ENCODE measurements around the gene KIF13A. TPM values are rescaled to one million over a fixed set of nuclear protein-coding genes. Genes with fewer than 3 reads are reported as not detected.

The KIF13A gene
- total RNA-seq, 2 experiments from 2014 or later = 0.91 to 1.4 TPM

DNA sequence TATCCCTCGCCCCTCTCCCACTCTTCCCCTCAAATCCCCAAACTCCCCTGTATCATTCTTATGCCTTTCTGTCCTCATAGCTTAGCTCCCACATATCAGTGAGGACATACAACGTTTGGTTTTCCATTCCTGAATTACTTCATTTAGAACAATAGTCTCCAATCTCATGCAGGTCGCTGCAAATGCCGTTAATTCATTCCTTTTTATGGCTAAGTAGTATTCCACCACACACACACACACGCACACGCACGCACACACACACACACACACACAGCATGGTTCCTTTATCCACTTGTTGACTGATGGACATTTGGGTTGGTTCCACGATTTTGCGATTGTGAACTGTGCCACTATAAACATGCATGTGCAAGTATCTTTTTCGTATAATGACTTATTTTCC is 112.7 kb downstream of the KIF13A start:
- Histone ChIP-seq H3K9me3 (ENCODE audit: control insufficient read depth in 1 of 2, insufficient read depth in 1 of 2, low read length in 2 of 2) (no peaks in the 10 kb centered on the region), H3K27ac (ENCODE audit: low read depth in 1 of 2, low read length in 2 of 2) (no peak overlapping the region), H3K36me3 (ENCODE audit: insufficient read depth, low read length) (no peaks in the 10 kb centered on the region), H3K27me3 (ENCODE audit: control insufficient read depth in 1 of 2, insufficient read depth in 2 of 2, low read length in 2 of 2) (no peaks in the 10 kb centered on the region), H3K4me1 (ENCODE audit: insufficient read depth, low read length) (no peaks in the 10 kb centered on the region), H3K4me3 (ENCODE audit: low read length) (no peak overlapping the region)
- ATAC-seq (ENCODE audit: poor library complexity) (no peak), DNase-seq (no peak)
- no peaks in the 10 kb centered on the region for H3K9me3 Mint-ChIP-seq
- H3K36me3 Mint-ChIP-seq (ENCODE audit: low read depth) = no peaks in the 10 kb centered on the region
- POLR2A ChIA-PET = no interaction called here
- no peaks in the 10 kb centered on the region for H3K4me1 Mint-ChIP-seq (ENCODE audit: low read depth)
- H3K27ac Mint-ChIP-seq = no peak overlapping the region
- TF ChIP-seq, protein P1, sequence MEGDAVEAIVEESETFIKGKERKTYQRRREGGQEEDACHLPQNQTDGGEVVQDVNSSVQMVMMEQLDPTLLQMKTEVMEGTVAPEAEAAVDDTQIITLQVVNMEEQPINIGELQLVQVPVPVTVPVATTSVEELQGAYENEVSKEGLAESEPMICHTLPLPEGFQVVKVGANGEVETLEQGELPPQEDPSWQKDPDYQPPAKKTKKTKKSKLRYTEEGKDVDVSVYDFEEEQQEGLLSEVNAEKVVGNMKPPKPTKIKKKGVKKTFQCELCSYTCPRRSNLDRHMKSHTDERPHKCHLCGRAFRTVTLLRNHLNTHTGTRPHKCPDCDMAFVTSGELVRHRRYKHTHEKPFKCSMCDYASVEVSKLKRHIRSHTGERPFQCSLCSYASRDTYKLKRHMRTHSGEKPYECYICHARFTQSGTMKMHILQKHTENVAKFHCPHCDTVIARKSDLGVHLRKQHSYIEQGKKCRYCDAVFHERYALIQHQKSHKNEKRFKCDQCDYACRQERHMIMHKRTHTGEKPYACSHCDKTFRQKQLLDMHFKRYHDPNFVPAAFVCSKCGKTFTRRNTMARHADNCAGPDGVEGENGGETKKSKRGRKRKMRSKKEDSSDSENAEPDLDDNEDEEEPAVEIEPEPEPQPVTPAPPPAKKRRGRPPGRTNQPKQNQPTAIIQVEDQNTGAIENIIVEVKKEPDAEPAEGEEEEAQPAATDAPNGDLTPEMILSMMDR (IDR thresholded peaks at IDR 0.05) = no peak
- no peak overlapping the region for H3K4me3 Mint-ChIP-seq
- CTCF ChIA-PET = no interaction called here
- intact Hi-C loops (cut with DNase I, micrococcal nuclease) = no loop called here
- H3K27me3 Mint-ChIP-seq = peaks cover 16% of the 10 kb centered on the region

DNA sequence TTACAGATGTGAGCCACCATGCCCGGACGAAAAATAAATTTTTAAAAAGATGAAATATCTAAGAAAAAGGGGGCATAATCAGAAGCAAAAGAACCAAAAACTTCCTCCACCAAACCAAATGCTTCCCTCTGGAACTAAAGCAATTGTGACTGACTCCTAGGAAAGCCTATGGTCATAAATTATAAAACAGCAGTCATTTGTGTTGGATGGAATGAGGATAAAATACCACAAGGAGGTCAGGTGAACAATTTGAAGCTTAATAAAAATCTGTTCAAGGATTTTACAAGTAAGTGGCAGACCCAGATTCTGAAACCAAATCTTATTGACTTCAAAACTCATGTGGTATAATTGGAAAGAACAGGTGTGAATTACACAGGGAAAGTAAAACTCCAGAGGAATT is 114.5 kb downstream of the KIF13A start:
- POLR2A ChIA-PET = no interaction called here
- no peaks in the 10 kb centered on the region for H3K36me3 Mint-ChIP-seq (ENCODE audit: low read depth)

DNA sequence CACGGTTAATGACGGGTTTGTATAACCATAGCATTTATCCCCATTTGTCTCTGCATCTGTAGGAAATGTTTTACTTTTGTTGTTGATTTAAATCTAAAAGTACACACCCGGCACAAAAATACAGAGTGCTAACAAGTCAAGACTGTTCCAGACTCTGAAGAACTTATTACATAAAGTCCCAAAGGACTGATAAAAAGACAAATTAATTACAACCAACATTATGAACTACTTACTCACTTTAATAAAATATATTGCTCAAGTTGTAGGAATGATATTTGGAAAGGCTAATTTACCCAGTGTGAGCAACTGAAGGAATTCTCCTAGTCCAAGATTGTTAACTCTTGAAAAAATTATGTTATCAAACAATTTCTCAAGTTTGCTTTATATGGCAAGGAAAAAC is 115.6 kb downstream of the KIF13A start:
- ChIA-PET POLR2A (no interaction called here), CTCF (no interaction called here)
- ATAC-seq (ENCODE audit: poor library complexity) (no peak), DNase-seq (no peak)
- intact Hi-C loops (cut with DNase I, micrococcal nuclease) = no loop called here
- Mint-ChIP-seq H3K4me1 (ENCODE audit: low read depth) (no peaks in the 10 kb centered on the region), H3K36me3 (ENCODE audit: low read depth) (no peaks in the 10 kb centered on the region), H3K27me3 (peaks cover 10% of the 10 kb centered on the region), H3K27ac (no peak overlapping the region), H3K4me3 (no peak overlapping the region), H3K9me3 (no peaks in the 10 kb centered on the region)
- TF ChIP-seq, protein P1 (IDR thresholded peaks at IDR 0.05) = no peak
- Histone ChIP-seq H3K36me3 (ENCODE audit: insufficient read depth, low read length) (no peaks in the 10 kb centered on the region), H3K4me1 (ENCODE audit: insufficient read depth, low read length) (no peaks in the 10 kb centered on the region), H3K27ac (ENCODE audit: low read depth in 1 of 2, low read length in 2 of 2) (no peak overlapping the region), H3K4me3 (ENCODE audit: low read length) (no peak overlapping the region), H3K27me3 (ENCODE audit: control insufficient read depth in 1 of 2, insufficient read depth in 2 of 2, low read length in 2 of 2) (peaks cover 0 to 2% of the 10 kb centered on the region in 2 experiments), H3K9me3 (ENCODE audit: control insufficient read depth in 1 of 2, insufficient read depth in 1 of 2, low read length in 2 of 2) (no peaks in the 10 kb centered on the region)

More for the DNA sequence above, 114.5 kb downstream of the KIF13A start:
- DNase-seq = no peak
- H3K27ac ChIP-seq (ENCODE audit: low read depth in 1 of 2, low read length in 2 of 2) = no peak overlapping the region
- intact Hi-C loops (cut with DNase I, micrococcal nuclease) = no loop called here
- no peaks in the 10 kb centered on the region for H3K4me1 ChIP-seq (ENCODE audit: insufficient read depth, low read length)
- CTCF ChIA-PET = no interaction called here
- H3K4me3 Mint-ChIP-seq = no peak overlapping the region
- peaks cover 9% of the 10 kb centered on the region for H3K27me3 Mint-ChIP-seq
- H3K4me3 ChIP-seq (ENCODE audit: low read length) = no peak overlapping the region
- H3K4me1 Mint-ChIP-seq (ENCODE audit: low read depth) = no peaks in the 10 kb centered on the region
- H3K9me3 ChIP-seq (ENCODE audit: control insufficient read depth in 1 of 2, insufficient read depth in 1 of 2, low read length in 2 of 2) = no peaks in the 10 kb centered on the region
- TF ChIP-seq, protein P1 (IDR thresholded peaks at IDR 0.05) = no peak
- ATAC-seq (ENCODE audit: poor library complexity) = no peak
- H3K27me3 ChIP-seq (ENCODE audit: control insufficient read depth in 1 of 2, insufficient read depth in 2 of 2, low read length in 2 of 2) = peaks cover 0 to 2% of the 10 kb centered on the region in 2 experiments
- no peaks in the 10 kb centered on the region for H3K36me3 ChIP-seq (ENCODE audit: insufficient read depth, low read length)
- no peaks in the 10 kb centered on the region for H3K9me3 Mint-ChIP-seq
- no peak overlapping the region for H3K27ac Mint-ChIP-seq

Measured in CD4-positive, alpha-beta T cell (primary cell).